ENCODE measurements around the gene MMEL1.

Gene MMEL1

DNA sequence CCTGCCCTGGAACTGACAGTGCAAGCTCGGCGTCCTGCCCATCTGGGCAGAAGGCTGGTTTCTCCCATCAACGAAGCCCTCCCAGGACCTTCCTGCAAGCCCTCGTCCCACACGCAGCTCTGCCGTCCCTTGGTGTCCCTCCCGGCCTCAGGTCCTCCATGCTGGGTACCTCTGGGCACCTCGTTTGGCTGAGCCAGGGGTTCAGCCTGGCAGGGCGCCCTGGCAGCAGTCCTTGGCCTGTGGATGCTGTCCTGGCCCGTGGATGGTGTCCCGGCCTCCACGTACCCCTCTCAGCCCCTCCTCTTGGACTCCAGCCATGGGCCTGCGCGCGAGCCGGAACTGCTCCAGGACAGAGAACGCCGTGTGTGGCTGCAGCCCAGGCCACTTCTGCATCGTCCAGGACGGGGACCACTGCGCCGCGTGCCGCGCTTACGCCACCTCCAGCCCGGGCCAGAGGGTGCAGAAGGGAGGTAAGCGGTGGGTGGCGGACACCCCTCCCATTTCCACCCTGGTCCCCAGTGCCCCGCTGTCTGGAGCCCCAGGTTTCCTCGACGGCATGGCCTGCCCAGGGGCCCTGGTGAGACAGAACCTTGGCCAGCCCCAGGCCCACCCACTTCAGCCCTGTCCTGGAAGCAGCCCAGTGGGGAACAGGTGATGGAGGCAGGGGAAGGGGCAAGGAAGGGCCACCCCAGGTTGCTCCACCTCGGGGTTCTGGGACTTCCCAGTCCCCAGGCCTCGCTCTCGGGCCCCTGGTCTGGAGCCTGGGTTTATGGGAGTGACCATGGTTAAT lies 73.1 kb downstream of the MMEL1 start:
- Histone ChIP-seq H3K4me1 (ENCODE audit: control insufficient read depth, insufficient read depth, low read length) (no peaks in the 10 kb centered on the region), H3K36me3 (ENCODE audit: control insufficient read depth in 2 of 2, insufficient read depth in 1 of 2, low read length in 2 of 2) (no peaks in the 10 kb centered on the region), H3K9me3 (ENCODE audit: control insufficient read depth, insufficient read depth, low read depth, low read length) (no peaks in the 10 kb centered on the region), H3K4me3 (ENCODE audit: low read depth, low read length) (no peak overlapping the region), H3K27ac (ENCODE audit: extremely low read depth, low read depth, low read length) (no peak overlapping the region)
- TF ChIP-seq EGR2 (tag by site-specific recombination; IDR thresholded peaks at IDR 0.05; ENCODE audit: low read depth) (no peak), ZNF140 (tag by site-specific recombination; IDR thresholded peaks at IDR 0.05) (0 out of 2 replicates have a peak, but pooled peaks have one; percentile 9), ZNF624 (tag by site-specific recombination; IDR thresholded peaks at IDR 0.05) (no peak), ZNF645 (tag by site-specific recombination; IDR thresholded peaks at IDR 0.05) (no peak), ZNF600 (tag by site-specific recombination; IDR thresholded peaks at IDR 0.05) (peak; percentile 62; the same call in 1 of the 2 replicates), ZSCAN23 (tag by site-specific recombination; IDR thresholded peaks at IDR 0.05) (no peak), ZNF132 (tag by site-specific recombination; IDR thresholded peaks at IDR 0.05; ENCODE audit: borderline replicate concordance) (no peak), ZNF654 (tag by site-specific recombination; IDR thresholded peaks at IDR 0.05; ENCODE audit: low read depth) (no peak), ZNF19 (tag by site-specific recombination; IDR thresholded peaks at IDR 0.05; ENCODE audit: low read depth) (no peak)
- TF ChIP-seq, protein P1, sequence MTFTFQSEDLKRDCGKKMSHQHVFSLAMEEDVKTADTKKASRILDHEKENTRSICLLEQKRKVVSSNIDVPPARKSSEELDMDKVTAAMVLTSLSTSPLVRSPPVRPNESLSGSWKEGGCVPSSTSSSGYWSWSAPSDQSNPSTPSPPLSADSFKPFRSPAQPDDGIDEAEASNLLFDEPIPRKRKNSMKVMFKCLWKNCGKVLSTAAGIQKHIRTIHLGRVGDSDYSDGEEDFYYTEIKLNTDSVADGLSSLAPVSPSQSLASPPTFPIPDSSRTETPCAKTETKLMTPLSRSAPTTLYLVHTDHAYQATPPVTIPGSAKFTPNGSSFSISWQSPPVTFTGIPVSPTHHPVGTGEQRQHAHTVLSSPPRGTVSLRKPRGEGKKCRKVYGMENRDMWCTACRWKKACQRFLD (tag by site-specific recombination; IDR thresholded peaks at IDR 0.05), result no peak
- TF ChIP-seq, protein P2, sequence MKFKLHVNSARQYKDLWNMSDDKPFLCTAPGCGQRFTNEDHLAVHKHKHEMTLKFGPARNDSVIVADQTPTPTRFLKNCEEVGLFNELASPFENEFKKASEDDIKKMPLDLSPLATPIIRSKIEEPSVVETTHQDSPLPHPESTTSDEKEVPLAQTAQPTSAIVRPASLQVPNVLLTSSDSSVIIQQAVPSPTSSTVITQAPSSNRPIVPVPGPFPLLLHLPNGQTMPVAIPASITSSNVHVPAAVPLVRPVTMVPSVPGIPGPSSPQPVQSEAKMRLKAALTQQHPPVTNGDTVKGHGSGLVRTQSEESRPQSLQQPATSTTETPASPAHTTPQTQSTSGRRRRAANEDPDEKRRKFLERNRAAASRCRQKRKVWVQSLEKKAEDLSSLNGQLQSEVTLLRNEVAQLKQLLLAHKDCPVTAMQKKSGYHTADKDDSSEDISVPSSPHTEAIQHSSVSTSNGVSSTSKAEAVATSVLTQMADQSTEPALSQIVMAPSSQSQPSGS (tag by site-specific recombination; IDR thresholded peaks at IDR 0.05; ENCODE audit: low read depth), result no peak
- ChIA-PET CTCF (interaction anchor here (2.6 kb wide), 1 partner anchor 12 kb away, joined by 12 read pairs; no protein-coding TSS in a partner anchor), POLR2A (interaction anchor here (1.2 kb wide), 1 partner anchor 14 kb away, joined by 5 read pairs; no protein-coding TSS in a partner anchor)

- no peak overlapping the region for H3K4me3 ChIP-seq (ENCODE audit: low read depth, low read length)
- H3K36me3 ChIP-seq (ENCODE audit: control insufficient read depth in 2 of 2, insufficient read depth in 1 of 2, low read length in 2 of 2), result no peaks in the 10 kb centered on the region
- TF ChIP-seq ZNF529 (tag by site-specific recombination; IDR thresholded peaks at IDR 0.05; ENCODE audit: insufficient replicate concordance) (no peak), ZNF777 (tag by site-specific recombination; IDR thresholded peaks at IDR 0.05; ENCODE audit: borderline replicate concordance) (no peak), INSM2 (tag by site-specific recombination; IDR thresholded peaks at IDR 0.05) (no peak), ZNF548 (tag by site-specific recombination; IDR thresholded peaks at IDR 0.05) (no peak), ZNF302 (tag by site-specific recombination; IDR thresholded peaks at IDR 0.05; ENCODE audit: low read depth) (no peak), ZNF555 (tag by site-specific recombination; conservative IDR thresholded peaks at IDR 0.05) (no peak), ZSCAN16 (tag by site-specific recombination; IDR thresholded peaks at IDR 0.05) (no peak), ZNF571 (tag by site-specific recombination; IDR thresholded peaks at IDR 0.05) (no peak), ZNF48 (tag by site-specific recombination; IDR thresholded peaks at IDR 0.05) (no peak), ZNF837 (tag by site-specific recombination; IDR thresholded peaks at IDR 0.05) (no peak), ZNF624 (tag by site-specific recombination; IDR thresholded peaks at IDR 0.05) (no peak), KLF1 (tag by site-specific recombination; IDR thresholded peaks at IDR 0.05) (no peak), ZNF664 (tag by site-specific recombination; IDR thresholded peaks at IDR 0.05) (no peak)
- TF ChIP-seq, protein P3, sequence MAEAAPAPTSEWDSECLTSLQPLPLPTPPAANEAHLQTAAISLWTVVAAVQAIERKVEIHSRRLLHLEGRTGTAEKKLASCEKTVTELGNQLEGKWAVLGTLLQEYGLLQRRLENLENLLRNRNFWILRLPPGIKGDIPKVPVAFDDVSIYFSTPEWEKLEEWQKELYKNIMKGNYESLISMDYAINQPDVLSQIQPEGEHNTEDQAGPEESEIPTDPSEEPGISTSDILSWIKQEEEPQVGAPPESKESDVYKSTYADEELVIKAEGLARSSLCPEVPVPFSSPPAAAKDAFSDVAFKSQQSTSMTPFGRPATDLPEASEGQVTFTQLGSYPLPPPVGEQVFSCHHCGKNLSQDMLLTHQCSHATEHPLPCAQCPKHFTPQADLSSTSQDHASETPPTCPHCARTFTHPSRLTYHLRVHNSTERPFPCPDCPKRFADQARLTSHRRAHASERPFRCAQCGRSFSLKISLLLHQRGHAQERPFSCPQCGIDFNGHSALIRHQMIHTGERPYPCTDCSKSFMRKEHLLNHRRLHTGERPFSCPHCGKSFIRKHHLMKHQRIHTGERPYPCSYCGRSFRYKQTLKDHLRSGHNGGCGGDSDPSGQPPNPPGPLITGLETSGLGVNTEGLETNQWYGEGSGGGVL (tag by site-specific recombination; IDR thresholded peaks at IDR 0.05), result no peak
- H3K27ac ChIP-seq (ENCODE audit: extremely low read depth, low read depth, low read length), result no peak overlapping the region
- ChIA-PET POLR2A (no interaction called here), CTCF (interaction anchor here (0.5 kb wide), 1 partner anchor 858 kb away, joined by 3 read pairs; no protein-coding TSS in a partner anchor)
- H3K4me1 ChIP-seq (ENCODE audit: control insufficient read depth, insufficient read depth, low read length), result no peaks in the 10 kb centered on the region
- H3K9me3 ChIP-seq (ENCODE audit: control insufficient read depth, insufficient read depth, low read depth, low read length), result no peaks in the 10 kb centered on the region
These were observed 74.0 kb downstream of the MMEL1 start for GRCh38 chr1:2558861-2559260.
